Keratinocyte (primary cell): ENCODE data around the gene GREB1.

Experiments used
- EZH2 ChIP-seq: IDR thresholded peaks from one replicate; pipeline ENCODE4 v1.6.1; 2012; ENCODE audit warnings: inconsistent platforms, mild to moderate bottlenecking, low read length, moderate library complexity
- TF ChIP-seq, protein P1 (sequence below), 3 experiments: IDR thresholded peaks in 1 of 3; conservative IDR thresholded peaks in 1 of 3; optimal IDR thresholded peaks in 1 of 3; 2 replicates in 2 of 3; 3 replicates in 1 of 3; pipeline versions ENCODE3 to v1.5.1; 2011; ENCODE audit warnings: low read length in 3 of 3, mild to moderate bottlenecking in 3 of 3, moderate library complexity in 2 of 3, control low read depth in 1 of 3, inconsistent platforms in 1 of 3; ENCODE audit not compliant: insufficient read depth in 2 of 3; ENCODE audit errors: extremely low read depth in 1 of 3

DNA sequence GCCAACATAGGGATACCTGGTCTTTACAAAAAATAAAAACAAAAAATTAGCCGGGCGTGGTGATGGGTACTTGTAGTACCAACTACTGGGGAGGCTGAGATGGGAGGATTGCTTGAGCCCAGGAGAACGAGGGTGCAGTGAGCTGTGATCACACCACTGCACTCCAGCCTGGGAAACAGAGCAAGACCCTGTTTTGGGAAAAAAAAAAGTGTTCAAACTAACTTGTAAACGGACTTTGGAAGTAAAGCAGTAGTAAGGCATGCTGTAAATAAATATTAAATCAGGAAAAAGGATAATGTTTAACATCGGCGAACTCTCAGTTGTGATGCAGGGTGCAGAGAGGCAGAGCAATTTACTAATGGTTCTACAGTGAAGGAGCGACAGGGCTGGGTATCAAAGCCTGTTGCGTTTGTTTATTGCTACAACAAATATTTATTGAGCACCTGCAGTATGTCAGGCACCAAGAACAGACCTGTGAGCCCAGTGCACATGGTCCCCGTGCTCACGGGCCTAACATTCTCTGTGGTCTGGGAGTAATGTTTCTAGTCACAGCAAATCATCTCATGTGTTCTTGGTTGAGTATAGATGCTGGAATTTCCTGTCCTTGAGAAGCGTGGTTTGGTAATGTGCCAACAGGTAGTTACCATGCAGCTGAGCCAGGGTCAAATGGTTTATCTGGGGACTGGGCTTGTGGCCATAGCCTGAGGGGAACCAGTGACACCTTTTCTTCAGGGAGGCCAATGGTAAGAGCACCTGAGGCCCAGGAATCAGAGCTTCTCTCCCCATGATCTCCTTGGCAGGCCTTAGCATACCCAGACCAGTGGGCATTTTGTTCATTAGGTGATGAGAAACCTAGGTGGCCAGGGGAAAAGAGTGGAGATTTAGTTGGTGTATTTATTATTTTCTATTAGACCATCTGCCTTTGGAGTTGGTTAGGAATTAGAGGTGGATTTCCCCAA, 27.9 kb upstream of the GREB1 start:
- TF ChIP-seq, protein P1, sequence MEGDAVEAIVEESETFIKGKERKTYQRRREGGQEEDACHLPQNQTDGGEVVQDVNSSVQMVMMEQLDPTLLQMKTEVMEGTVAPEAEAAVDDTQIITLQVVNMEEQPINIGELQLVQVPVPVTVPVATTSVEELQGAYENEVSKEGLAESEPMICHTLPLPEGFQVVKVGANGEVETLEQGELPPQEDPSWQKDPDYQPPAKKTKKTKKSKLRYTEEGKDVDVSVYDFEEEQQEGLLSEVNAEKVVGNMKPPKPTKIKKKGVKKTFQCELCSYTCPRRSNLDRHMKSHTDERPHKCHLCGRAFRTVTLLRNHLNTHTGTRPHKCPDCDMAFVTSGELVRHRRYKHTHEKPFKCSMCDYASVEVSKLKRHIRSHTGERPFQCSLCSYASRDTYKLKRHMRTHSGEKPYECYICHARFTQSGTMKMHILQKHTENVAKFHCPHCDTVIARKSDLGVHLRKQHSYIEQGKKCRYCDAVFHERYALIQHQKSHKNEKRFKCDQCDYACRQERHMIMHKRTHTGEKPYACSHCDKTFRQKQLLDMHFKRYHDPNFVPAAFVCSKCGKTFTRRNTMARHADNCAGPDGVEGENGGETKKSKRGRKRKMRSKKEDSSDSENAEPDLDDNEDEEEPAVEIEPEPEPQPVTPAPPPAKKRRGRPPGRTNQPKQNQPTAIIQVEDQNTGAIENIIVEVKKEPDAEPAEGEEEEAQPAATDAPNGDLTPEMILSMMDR (optimal IDR thresholded peaks at IDR 0.05 in 1 of 3, IDR thresholded peaks at IDR 0.05 in 1 of 3, conservative IDR thresholded peaks at IDR 0.05 in 1 of 3; ENCODE audit: extremely low read depth in 1 of 3, insufficient read depth in 2 of 3, low read length in 3 of 3), result no peak
- no peak for TF ChIP-seq EZH2
